Fibroblast of pulmonary artery (primary cell): Measurements from ENCODE around the gene FBXL17.

Experiments
- DNase-seq: peaks from one replicate; pipeline ENCODE4 v3.0.0-alpha.2; 2010; ENCODE audit warnings: low read depth
- H3K4me3 ChIP-seq: replicated peaks from 2 replicates; pipeline ENCODE4 v1.5.1; 2011; ENCODE audit warnings: low read depth, mild to moderate bottlenecking, control low read depth, low read length, moderate library complexity
- TF ChIP-seq, protein P1 (sequence below): IDR thresholded peaks from 2 replicates; pipeline ENCODE4 v1.5.1; 2011; ENCODE audit warnings: mild to moderate bottlenecking, control low read depth, low read length, inconsistent platforms; ENCODE audit errors: missing control alignments

FBXL17 gene

DNA sequence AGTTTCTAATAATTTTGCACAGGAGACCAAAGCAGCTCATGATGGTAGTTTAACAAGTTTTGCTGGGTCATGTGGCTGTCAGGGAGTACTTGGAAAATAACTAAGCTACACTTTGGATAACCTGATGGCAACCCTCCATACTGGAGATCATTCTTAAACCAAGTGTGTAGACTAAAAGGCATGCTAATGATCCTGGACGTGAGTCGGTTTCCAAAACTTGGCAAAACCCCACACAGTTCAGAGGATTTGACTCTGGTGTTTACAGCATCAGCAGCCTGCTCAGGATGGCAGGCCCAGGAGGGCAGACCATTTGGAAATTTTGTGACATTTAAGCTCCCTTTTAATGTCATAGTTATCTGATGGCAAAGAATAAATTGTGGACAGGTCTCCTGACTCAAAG, 514.6 kb downstream of the FBXL17 start:
- no peak for DNase-seq
- TF ChIP-seq, protein P1, sequence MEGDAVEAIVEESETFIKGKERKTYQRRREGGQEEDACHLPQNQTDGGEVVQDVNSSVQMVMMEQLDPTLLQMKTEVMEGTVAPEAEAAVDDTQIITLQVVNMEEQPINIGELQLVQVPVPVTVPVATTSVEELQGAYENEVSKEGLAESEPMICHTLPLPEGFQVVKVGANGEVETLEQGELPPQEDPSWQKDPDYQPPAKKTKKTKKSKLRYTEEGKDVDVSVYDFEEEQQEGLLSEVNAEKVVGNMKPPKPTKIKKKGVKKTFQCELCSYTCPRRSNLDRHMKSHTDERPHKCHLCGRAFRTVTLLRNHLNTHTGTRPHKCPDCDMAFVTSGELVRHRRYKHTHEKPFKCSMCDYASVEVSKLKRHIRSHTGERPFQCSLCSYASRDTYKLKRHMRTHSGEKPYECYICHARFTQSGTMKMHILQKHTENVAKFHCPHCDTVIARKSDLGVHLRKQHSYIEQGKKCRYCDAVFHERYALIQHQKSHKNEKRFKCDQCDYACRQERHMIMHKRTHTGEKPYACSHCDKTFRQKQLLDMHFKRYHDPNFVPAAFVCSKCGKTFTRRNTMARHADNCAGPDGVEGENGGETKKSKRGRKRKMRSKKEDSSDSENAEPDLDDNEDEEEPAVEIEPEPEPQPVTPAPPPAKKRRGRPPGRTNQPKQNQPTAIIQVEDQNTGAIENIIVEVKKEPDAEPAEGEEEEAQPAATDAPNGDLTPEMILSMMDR = no peak
- no peak overlapping the region for H3K4me3 ChIP-seq

- TF ChIP-seq, protein P1 = no peak
- no peak overlapping the region for H3K4me3 ChIP-seq
- peak; percentile 6 for DNase-seq
Observed at GRCh38 chr5:107864793-107865192, 517.1 kb downstream of the FBXL17 start.

DNA sequence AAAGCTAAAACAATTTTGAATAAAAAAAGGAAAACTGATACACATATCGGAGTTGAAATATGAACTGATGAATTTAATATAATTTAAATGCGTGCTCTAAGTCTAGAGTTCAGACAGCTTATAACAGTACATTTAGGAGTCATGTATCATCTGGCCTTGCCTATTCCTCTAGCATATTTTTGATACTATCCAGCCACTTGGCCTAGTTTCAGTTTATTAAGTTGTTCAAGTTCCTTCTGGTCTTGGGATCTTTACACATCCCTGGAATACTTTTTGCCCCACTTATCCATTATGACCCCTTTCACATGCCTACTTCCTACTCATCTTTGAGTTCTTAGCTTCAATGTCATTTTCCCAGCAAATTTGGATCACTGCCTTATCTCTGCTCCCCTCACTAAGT, 518.8 kb downstream of the FBXL17 start:
- H3K4me3 ChIP-seq = no peak overlapping the region
- no peak for DNase-seq
- TF ChIP-seq, protein P1 = no peak

- DNase-seq = no peak
- H3K4me3 ChIP-seq = no peak overlapping the region
- TF ChIP-seq, protein P1 = no peak
Observed at GRCh38 chr5:107861565-107861964, 520.3 kb downstream of the FBXL17 start.

GRCh38 chr5:107860044-107860443, 521.9 kb downstream of the FBXL17 start:
- TF ChIP-seq, protein P1 = no peak
- no peak overlapping the region for H3K4me3 ChIP-seq
- no peak for DNase-seq

DNA sequence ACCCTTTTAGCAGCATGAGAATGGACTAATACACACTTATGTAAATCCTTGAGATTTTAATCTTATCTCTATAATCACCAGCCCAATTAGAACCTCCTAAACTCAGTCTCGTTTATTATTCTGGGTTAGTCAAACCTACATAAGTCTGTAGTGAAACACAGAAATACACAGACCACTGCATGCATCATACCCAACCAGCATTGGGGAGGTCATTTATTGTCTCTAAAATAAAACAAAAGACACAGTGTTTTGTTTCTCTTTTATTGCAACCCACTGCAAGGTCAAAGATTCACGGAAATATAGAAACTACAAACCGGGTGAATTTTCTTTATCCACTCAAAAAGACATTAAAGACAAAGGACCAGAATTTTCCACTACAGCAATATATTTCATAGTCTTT, 523.1 kb downstream of the FBXL17 start:
- no peak for DNase-seq

DNA sequence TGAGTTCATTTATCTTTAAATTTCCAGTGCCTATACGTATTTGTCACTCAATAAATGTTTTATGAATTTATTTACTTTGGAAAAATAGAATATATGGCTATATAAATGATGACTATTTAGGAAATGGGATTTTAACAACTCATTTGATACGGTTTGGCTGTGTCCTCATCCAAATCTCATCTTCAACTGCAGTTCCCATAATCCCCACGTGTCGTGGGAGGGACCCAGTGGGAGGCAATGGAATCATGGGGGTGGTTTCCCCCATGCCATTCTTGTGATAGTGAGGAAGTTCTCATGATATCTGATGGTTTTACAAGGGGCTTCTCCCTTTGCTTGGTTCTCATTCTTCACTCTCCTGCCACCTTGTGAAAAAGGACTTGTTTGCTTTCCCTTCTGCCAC, 523.6 kb downstream of the FBXL17 start:
- TF ChIP-seq, protein P1 = no peak

More for the DNA sequence above, 523.1 kb downstream of the FBXL17 start:
- H3K4me3 ChIP-seq = no peak overlapping the region
- TF ChIP-seq, protein P1 = no peak

More for the DNA sequence above, 523.6 kb downstream of the FBXL17 start:
- DNase-seq = no peak
- no peak overlapping the region for H3K4me3 ChIP-seq
